Neutrophil (primary cell): ENCODE data around the gene EPS15.

ENCODE experiments used
- H3K27ac ChIP-seq: fragments of 200-600 bp; sonication (generic); 2 replicates; pipeline ENCODE4 v1.5.1; 2016; ENCODE audit warnings: mild to moderate bottlenecking, moderate library complexity
- H3K27me3 ChIP-seq: fragments of 200-600 bp; sonication (generic); 2 replicates; pipeline ENCODE4 v1.6.0; 2016; ENCODE audit warnings: mild to moderate bottlenecking
- H3K36me3 ChIP-seq: fragments of 200-600 bp; sonication (generic); 2 replicates; pipeline ENCODE4 v1.5.1; 2017
- H3K4me1 ChIP-seq, 2 experiments: fragments of 200-600 bp in 1 of 2; sonication (generic) in 1 of 2; 1 replicate in 1 of 2; 2 replicates in 1 of 2; pipeline versions ENCODE4 v1.5.1 to v1.6.1; 2013 to 2016; ENCODE audit warnings: low read depth in 1 of 2, low read length in 1 of 2, mild to moderate bottlenecking in 1 of 2, moderate library complexity in 1 of 2; ENCODE audit not compliant: control insufficient read depth in 1 of 2, insufficient read depth in 1 of 2
- H3K4me3 ChIP-seq, 2 experiments: fragments of 200-600 bp in 1 of 2; sonication (generic) in 1 of 2; 1 replicate in 1 of 2; 2 replicates in 1 of 2; pipeline ENCODE4 v1.5.1; 2013 to 2016; ENCODE audit warnings: low read depth in 1 of 2, low read length in 1 of 2, mild to moderate bottlenecking in 1 of 2, moderate library complexity in 1 of 2
- H3K9me3 ChIP-seq: fragments of 200-600 bp; sonication (generic); 2 replicates; pipeline ENCODE4 v1.5.1; 2016
- TF ChIP-seq, protein P1 (sequence below): fragments of 200-600 bp; sonication (generic); IDR thresholded peaks from 2 replicates; pipeline ENCODE4 v1.5.1; 2016; ENCODE audit warnings: antibody characterized with exemption

The EPS15 gene

GRCh38 chr1:51425955-51426354 is 93.1 kb downstream of the EPS15 start:
- TF ChIP-seq, protein P1, sequence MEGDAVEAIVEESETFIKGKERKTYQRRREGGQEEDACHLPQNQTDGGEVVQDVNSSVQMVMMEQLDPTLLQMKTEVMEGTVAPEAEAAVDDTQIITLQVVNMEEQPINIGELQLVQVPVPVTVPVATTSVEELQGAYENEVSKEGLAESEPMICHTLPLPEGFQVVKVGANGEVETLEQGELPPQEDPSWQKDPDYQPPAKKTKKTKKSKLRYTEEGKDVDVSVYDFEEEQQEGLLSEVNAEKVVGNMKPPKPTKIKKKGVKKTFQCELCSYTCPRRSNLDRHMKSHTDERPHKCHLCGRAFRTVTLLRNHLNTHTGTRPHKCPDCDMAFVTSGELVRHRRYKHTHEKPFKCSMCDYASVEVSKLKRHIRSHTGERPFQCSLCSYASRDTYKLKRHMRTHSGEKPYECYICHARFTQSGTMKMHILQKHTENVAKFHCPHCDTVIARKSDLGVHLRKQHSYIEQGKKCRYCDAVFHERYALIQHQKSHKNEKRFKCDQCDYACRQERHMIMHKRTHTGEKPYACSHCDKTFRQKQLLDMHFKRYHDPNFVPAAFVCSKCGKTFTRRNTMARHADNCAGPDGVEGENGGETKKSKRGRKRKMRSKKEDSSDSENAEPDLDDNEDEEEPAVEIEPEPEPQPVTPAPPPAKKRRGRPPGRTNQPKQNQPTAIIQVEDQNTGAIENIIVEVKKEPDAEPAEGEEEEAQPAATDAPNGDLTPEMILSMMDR = no peak
- peaks cover 45 to 47% of the 10 kb centered on the region in 2 experiments for H3K4me1 ChIP-seq
- H3K27me3 ChIP-seq = no peaks in the 10 kb centered on the region
- H3K36me3 ChIP-seq = peaks cover 14% of the 10 kb centered on the region
- no peaks in the 10 kb centered on the region for H3K9me3 ChIP-seq
- peak overlapping the region; percentile 72 for H3K27ac ChIP-seq
- H3K4me3 ChIP-seq = no peak overlapping the region

- TF ChIP-seq, protein P1 = no peak
- H3K27ac ChIP-seq = peak overlapping the region; percentile 72
- H3K4me3 ChIP-seq = no peak overlapping the region
- peaks cover 20% of the 10 kb centered on the region for H3K36me3 ChIP-seq
- H3K9me3 ChIP-seq = no peaks in the 10 kb centered on the region
- peaks cover 38 to 40% of the 10 kb centered on the region in 2 experiments for H3K4me1 ChIP-seq
- H3K27me3 ChIP-seq = no peaks in the 10 kb centered on the region
Observed at GRCh38 chr1:51425273-51425672, 93.8 kb downstream of the EPS15 start.

GRCh38 chr1:51423073-51423821 is 95.8 kb downstream of the EPS15 start:
- H3K27ac ChIP-seq = no peak overlapping the region
- no peak overlapping the region for H3K4me3 ChIP-seq
- no peaks in the 10 kb centered on the region for H3K27me3 ChIP-seq
- H3K9me3 ChIP-seq = no peaks in the 10 kb centered on the region
- H3K4me1 ChIP-seq = peaks cover 24 to 28% of the 10 kb centered on the region in 2 experiments
- H3K36me3 ChIP-seq = peaks cover 29% of the 10 kb centered on the region
- TF ChIP-seq, protein P1 = no peak

DNA sequence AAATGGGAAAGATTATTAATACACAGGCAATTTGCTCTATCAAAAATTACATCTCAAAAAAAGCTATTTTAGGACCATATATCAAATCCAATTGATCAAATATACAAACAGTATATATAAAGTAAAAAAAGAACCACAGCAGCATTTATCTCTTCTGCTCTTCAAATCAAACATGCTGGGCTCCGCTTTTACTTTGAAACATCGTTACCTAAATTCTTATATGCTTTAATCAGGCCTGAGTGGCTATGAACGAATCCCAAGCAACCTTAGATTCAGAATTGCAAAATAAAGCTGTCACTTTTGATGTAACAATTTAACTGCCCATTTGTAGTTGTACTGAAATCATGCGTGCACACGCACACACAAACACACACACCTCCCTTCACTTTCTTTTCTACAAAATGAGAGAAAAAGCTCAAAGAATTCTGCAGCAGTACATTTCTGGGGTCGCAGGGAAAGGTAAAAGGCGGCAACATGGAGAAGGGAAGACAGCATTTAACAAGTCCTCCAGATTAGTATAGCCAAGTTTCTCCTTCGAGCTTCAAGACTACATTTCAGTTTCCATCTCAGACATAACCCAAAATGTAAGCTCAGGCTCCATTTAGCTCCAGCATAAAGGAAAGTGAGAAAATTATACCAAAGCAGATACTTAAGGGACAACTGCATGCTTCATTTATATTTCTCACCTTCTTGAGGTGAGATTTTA is 96.5 kb downstream of the EPS15 start:
- Histone ChIP-seq H3K27ac (no peak overlapping the region), H3K36me3 (peaks cover 33% of the 10 kb centered on the region), H3K4me3 (no peak overlapping the region), H3K4me1 (peaks cover 24 to 28% of the 10 kb centered on the region in 2 experiments), H3K9me3 (no peaks in the 10 kb centered on the region), H3K27me3 (no peaks in the 10 kb centered on the region)
- TF ChIP-seq, protein P1 = no peak

- peaks cover 33% of the 10 kb centered on the region for H3K36me3 ChIP-seq
- peaks cover 21 to 26% of the 10 kb centered on the region in 2 experiments for H3K4me1 ChIP-seq
- H3K27ac ChIP-seq = no peak overlapping the region
- TF ChIP-seq, protein P1 = no peak
- H3K27me3 ChIP-seq = no peaks in the 10 kb centered on the region
- H3K9me3 ChIP-seq = no peaks in the 10 kb centered on the region
- H3K4me3 ChIP-seq = no peak overlapping the region
Observed at GRCh38 chr1:51421964-51422363, 97.1 kb downstream of the EPS15 start.
